Measurements from ENCODE around the gene CSNK1D. TPM values are rescaled to one million over a fixed set of nuclear protein-coding genes. Genes with fewer than 3 reads are reported as not detected.
A peak's percentile ranks its signal among the peaks of the same experiment; 100 is the strongest.

The CSNK1D gene
- total and polyA plus RNA-seq, 10 of the 15 experiments (the other 5 are each of a cell fraction or from before 2014, with no cell fraction given) = 5.7 to 105 (median 58.1) TPM

GRCh38 chr17:82283208-82283749 is 9.8 kb upstream of the CSNK1D start:
- ChIA-PET POLR2A (interaction anchor here (0.8 to 2.6 kb wide), 7 partner anchors 9 to 20 kb away, joined by 3 to 16 read pairs (median 4); partner anchors contain the start of gene CSNK1D), CTCF (interaction anchor here (1.2 to 2.0 kb wide), 3 partner anchors 9 to 47 kb away, joined by 3 to 6 read pairs (median 5); no protein-coding TSS in a partner anchor), SMC1A (ENCODE audit: uncharacterized antibody, unreplicated experiment) (interaction anchor here (0.9 to 1.6 kb wide), 4 partner anchors 15 to 55 kb away, joined by 3 to 5 read pairs (median 4); no protein-coding TSS in a partner anchor), RAD21 (ENCODE audit: unreplicated experiment) (interaction anchor here (1.3 to 1.8 kb wide), 2 partner anchors 9 to 14 kb away, joined by 4 to 6 read pairs; no protein-coding TSS in a partner anchor)
- Histone ChIP-seq H3K79me2 (ENCODE audit: control insufficient read depth, insufficient read depth, low read length) (no peaks in the 10 kb centered on the region), H3K4me2 (ENCODE audit: control insufficient read depth, insufficient read depth) (no peak overlapping the region), H3K4me1 (ENCODE audit: control insufficient read depth, insufficient read depth, low read length) (no peaks in the 10 kb centered on the region), H3K9me3 (replicated peaks; ENCODE audit: control insufficient read depth, insufficient read depth, low read length) (no peaks in the 10 kb centered on the region), H3K4me3 (no peak overlapping the region), H3K27ac (ENCODE audit: control insufficient read depth, insufficient read depth) (no peak overlapping the region), H3K36me3 (ENCODE audit: control insufficient read depth in 2 of 2, insufficient read depth in 2 of 2, low read length in 1 of 2) (no peaks in the 10 kb centered on the region), H4K20me1 (ENCODE audit: control insufficient read depth, insufficient read depth) (no peaks in the 10 kb centered on the region), H3K27me3 (replicated peaks in 1 of 2; ENCODE audit: control insufficient read depth in 2 of 2, insufficient read depth in 2 of 2, low read length in 1 of 2) (no peaks in the 10 kb centered on the region), H2AFZ (ENCODE audit: control insufficient read depth, low read depth, low read length) (no peak overlapping the region), H3K9ac (ENCODE audit: control insufficient read depth, insufficient read depth, low read length) (no peak overlapping the region)
- intact Hi-C loops (cut with micrococcal nuclease; ENCODE audit: unreplicated experiment) = no loop called here
- FAIRE-seq = no peak
- BruUV-seq (replicated peaks) = no TSS peak
- DNase-seq (ENCODE audit: low read depth, low spot score) = no peak
- in situ Hi-C loops (cut with MboI) = no loop called here
- WGBS (ENCODE audit: insufficient coverage, insufficient replicate concordance, low lambda C conversion rate, missing lambda C conversion rate) = 18% methylated on average over 12 of the region's 13 CpGs
- ATAC-seq = peak; percentile 86
- no peak for TF ChIP-seq SMC3 (IDR thresholded peaks at IDR 0.05; ENCODE audit: borderline replicate concordance, low read length)
- TF ChIP-seq MEF2B (IDR thresholded peaks at IDR 0.05; ENCODE audit: partially characterized antibody, poor library complexity, severe bottlenecking) = peak; percentile 38
- TF ChIP-seq BHLHE40 (IDR thresholded peaks at IDR 0.05; ENCODE audit: borderline replicate concordance in 1 of 2, low read depth in 2 of 2, low read length in 1 of 2) = peak in 1 of 2 experiments; percentile 39; a peak in 1 of 4 replicates
- no peak for TF ChIP-seq EED (IDR thresholded peaks at IDR 0.05; ENCODE audit: low read depth)
- peak; percentile 51; the same call in 1 of the 2 replicates for TF ChIP-seq IKZF1 (conservative IDR thresholded peaks at IDR 0.05)
- peak; percentile 57; the same call in 1 of the 2 replicates for TF ChIP-seq DPF2 (IDR thresholded peaks at IDR 0.05)

Measured in GM12878 (cell line).